ENCODE results near the gene SLC35E1.

The SLC35E1 gene

DNA sequence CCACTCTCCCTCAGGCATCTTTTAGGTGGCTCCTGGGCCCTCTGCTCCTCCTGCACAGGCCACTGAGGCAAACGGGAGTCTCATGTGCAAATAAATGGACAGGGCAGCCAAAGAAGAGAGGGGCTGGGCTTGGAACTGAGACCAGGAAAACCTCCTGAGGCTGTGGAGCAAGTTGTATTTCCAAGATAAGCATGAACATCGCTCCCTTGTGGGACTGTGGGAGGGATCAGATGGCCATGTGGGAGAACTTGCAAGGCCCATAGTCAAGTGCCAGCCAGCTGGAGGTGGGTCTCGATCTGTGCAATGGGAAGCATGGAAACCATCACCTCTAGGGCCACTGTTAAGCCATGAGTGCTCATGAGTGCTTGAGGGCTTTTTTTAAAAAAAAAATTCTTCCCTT lies 30.9 kb upstream of the SLC35E1 start:
- DNase-seq (ENCODE audit: low read depth in 1 of 2, low spot score in 1 of 2), result no peak
- no peak overlapping the region for H3K27ac ChIP-seq (replicated peaks)

DNA sequence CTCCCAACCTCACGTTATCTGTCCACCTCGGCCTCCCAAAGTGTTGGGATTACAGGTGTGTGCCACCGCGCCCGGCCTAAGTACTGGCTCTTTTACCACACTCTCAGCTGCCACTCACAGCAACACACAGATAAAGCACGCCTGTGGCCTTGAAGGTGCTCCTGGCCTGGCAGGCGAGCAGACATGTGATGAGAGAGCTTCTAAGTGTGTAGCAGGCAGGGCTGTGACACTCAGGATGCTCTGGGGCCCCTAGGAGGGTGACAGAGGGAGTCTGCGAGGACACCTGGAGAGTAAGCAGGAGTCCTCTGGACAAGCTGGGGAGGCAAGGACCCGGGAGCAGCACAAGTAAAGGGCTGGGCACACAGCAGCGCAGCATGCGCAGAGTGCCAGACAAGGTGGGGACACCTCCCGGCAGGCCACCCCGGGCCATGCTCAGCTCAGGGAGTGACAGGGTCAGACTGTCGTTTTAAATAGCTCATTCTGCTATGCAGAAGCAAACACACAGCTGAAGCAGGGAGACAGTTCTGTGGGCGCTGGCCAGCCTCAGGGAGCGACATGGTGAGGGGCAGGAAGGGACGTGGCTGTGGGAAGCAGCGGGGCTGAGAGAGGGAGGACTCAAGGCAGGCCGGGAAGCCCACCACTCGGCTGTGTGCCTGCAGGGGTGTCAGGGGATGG lies 29.3 kb upstream of the SLC35E1 start:
- Histone ChIP-seq H3K27me3 (ENCODE audit: insufficient read depth, poor library complexity, severe bottlenecking) (no peaks in the 10 kb centered on the region), H3K4me3 (replicated peaks; ENCODE audit: insufficient read depth, low read length) (no peak overlapping the region), H3K27ac (replicated peaks) (no peak overlapping the region)
- TF ChIP-seq REST (IDR thresholded peaks at IDR 0.05; ENCODE audit: insufficient replicate concordance, low read depth), result no peak
- TF ChIP-seq GABPA (IDR thresholded peaks at IDR 0.05; ENCODE audit: low read depth), result no peak
- TF ChIP-seq POLR2AphosphoS5 (IDR thresholded peaks at IDR 0.05; ENCODE audit: low read depth), result no peak
- TF ChIP-seq SPI1 (IDR thresholded peaks at IDR 0.05; ENCODE audit: borderline replicate concordance, low read depth), result no peak
- TF ChIP-seq, protein P1, sequence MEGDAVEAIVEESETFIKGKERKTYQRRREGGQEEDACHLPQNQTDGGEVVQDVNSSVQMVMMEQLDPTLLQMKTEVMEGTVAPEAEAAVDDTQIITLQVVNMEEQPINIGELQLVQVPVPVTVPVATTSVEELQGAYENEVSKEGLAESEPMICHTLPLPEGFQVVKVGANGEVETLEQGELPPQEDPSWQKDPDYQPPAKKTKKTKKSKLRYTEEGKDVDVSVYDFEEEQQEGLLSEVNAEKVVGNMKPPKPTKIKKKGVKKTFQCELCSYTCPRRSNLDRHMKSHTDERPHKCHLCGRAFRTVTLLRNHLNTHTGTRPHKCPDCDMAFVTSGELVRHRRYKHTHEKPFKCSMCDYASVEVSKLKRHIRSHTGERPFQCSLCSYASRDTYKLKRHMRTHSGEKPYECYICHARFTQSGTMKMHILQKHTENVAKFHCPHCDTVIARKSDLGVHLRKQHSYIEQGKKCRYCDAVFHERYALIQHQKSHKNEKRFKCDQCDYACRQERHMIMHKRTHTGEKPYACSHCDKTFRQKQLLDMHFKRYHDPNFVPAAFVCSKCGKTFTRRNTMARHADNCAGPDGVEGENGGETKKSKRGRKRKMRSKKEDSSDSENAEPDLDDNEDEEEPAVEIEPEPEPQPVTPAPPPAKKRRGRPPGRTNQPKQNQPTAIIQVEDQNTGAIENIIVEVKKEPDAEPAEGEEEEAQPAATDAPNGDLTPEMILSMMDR (IDR thresholded peaks at IDR 0.05; ENCODE audit: insufficient read depth, low read length), result no peak
- no peak for DNase-seq (ENCODE audit: low read depth in 1 of 2, low spot score in 1 of 2)

More for the DNA sequence above, 30.9 kb upstream of the SLC35E1 start:
- H3K27me3 ChIP-seq (ENCODE audit: insufficient read depth, poor library complexity, severe bottlenecking), result no peaks in the 10 kb centered on the region
- TF ChIP-seq POLR2AphosphoS5 (IDR thresholded peaks at IDR 0.05; ENCODE audit: low read depth) (no peak), GABPA (IDR thresholded peaks at IDR 0.05; ENCODE audit: low read depth) (no peak), REST (IDR thresholded peaks at IDR 0.05; ENCODE audit: insufficient replicate concordance, low read depth) (no peak), SPI1 (IDR thresholded peaks at IDR 0.05; ENCODE audit: borderline replicate concordance, low read depth) (no peak)
- TF ChIP-seq, protein P1 (IDR thresholded peaks at IDR 0.05; ENCODE audit: insufficient read depth, low read length), result no peak
- no peak overlapping the region for H3K4me3 ChIP-seq (replicated peaks; ENCODE audit: insufficient read depth, low read length)

DNA sequence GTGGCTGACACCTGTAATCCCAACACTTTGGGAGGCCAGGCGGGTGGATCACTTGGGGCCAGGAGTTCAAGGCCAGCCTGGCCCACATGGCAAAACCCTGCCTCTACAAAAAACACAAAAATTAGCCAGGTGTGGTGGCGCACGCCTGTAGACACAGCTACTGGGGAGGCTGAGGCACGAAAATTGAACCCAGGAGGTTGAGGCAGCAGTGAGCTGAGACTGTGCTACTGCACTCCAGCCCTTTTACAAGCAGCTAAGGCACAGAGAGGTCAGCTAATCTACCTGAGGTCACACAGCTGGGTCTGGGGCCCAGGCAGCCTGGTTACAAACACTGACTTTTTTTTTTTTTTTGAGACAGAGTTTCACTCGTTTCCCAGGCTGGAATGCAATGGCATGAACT lies 28.6 kb upstream of the SLC35E1 start:
- no peak for DNase-seq (ENCODE audit: low read depth in 1 of 2, low spot score in 1 of 2)
- TF ChIP-seq, protein P1 (IDR thresholded peaks at IDR 0.05; ENCODE audit: insufficient read depth, low read length), result no peak
- TF ChIP-seq POLR2AphosphoS5 (IDR thresholded peaks at IDR 0.05; ENCODE audit: low read depth), result no peak
- TF ChIP-seq REST (IDR thresholded peaks at IDR 0.05; ENCODE audit: insufficient replicate concordance, low read depth), result no peak
- no peak for TF ChIP-seq GABPA (IDR thresholded peaks at IDR 0.05; ENCODE audit: low read depth)
- no peak for TF ChIP-seq SPI1 (IDR thresholded peaks at IDR 0.05; ENCODE audit: borderline replicate concordance, low read depth)
- no peak overlapping the region for H3K4me3 ChIP-seq (replicated peaks; ENCODE audit: insufficient read depth, low read length)
- H3K27ac ChIP-seq (replicated peaks), result no peak overlapping the region
- no peaks in the 10 kb centered on the region for H3K27me3 ChIP-seq (ENCODE audit: insufficient read depth, poor library complexity, severe bottlenecking)
